IPS-20b (cell line): ENCODE measurements around the gene CIT.

ENCODE experiments used
- H3K27ac ChIP-seq: one replicate; pipeline ENCODE4 v1.5.1; 2013; ENCODE audit warnings: low read length
- H3K27me3 ChIP-seq: 2 replicates; pipeline ENCODE4 v1.6.1; 2013; ENCODE audit warnings: mild to moderate bottlenecking, low read length, inconsistent platforms; ENCODE audit not compliant: insufficient read depth
- H3K36me3 ChIP-seq: 2 replicates; pipeline ENCODE4 v1.6.1; 2013; ENCODE audit warnings: low read depth, mild to moderate bottlenecking, inconsistent platforms, low read length, moderate library complexity; ENCODE audit not compliant: insufficient read depth
- H3K4me1 ChIP-seq: 2 replicates; pipeline ENCODE4 v1.6.1; 2013; ENCODE audit warnings: mild to moderate bottlenecking, control low read depth, inconsistent platforms, low read length, moderate library complexity; ENCODE audit not compliant: insufficient read depth
- H3K4me3 ChIP-seq: 2 replicates; pipeline ENCODE4 v1.5.1; 2013; ENCODE audit warnings: mild to moderate bottlenecking, low read length, inconsistent platforms
- H3K9ac ChIP-seq: 2 replicates; pipeline ENCODE4 v1.6.1; 2013; ENCODE audit warnings: low read depth, mild to moderate bottlenecking, inconsistent platforms, low read length, moderate library complexity
- H3K9me3 ChIP-seq: 2 replicates; pipeline ENCODE4 v1.6.1; 2013; ENCODE audit warnings: mild to moderate bottlenecking, low read depth, low read length, inconsistent platforms; ENCODE audit not compliant: insufficient read depth

CIT gene

GRCh38 chr12:119652665-119653064 is 224.5 kb downstream of the CIT start:
- Histone ChIP-seq H3K36me3 (no peaks in the 10 kb centered on the region), H3K9ac (no peak overlapping the region), H3K4me1 (no peaks in the 10 kb centered on the region), H3K27ac (no peak overlapping the region), H3K27me3 (no peaks in the 10 kb centered on the region), H3K4me3 (no peak overlapping the region), H3K9me3 (peaks cover 18% of the 10 kb centered on the region)

GRCh38 chr12:119649202-119649808 is 227.8 kb downstream of the CIT start:
- Histone ChIP-seq H3K27ac (no peak overlapping the region), H3K9me3 (peaks cover 18% of the 10 kb centered on the region), H3K4me1 (no peaks in the 10 kb centered on the region), H3K4me3 (no peak overlapping the region), H3K27me3 (no peaks in the 10 kb centered on the region), H3K9ac (no peak overlapping the region), H3K36me3 (no peaks in the 10 kb centered on the region)

- Histone ChIP-seq H3K27ac (no peak overlapping the region), H3K27me3 (no peaks in the 10 kb centered on the region), H3K9ac (no peak overlapping the region), H3K4me3 (no peak overlapping the region), H3K4me1 (no peaks in the 10 kb centered on the region), H3K9me3 (no peaks in the 10 kb centered on the region), H3K36me3 (no peaks in the 10 kb centered on the region)
Measured at GRCh38 chr12:119645535-119646059, 231.5 kb downstream of the CIT start.

GRCh38 chr12:119644930-119645329 is 232.2 kb downstream of the CIT start:
- H3K27ac ChIP-seq, result no peak overlapping the region
- no peaks in the 10 kb centered on the region for H3K36me3 ChIP-seq
- no peaks in the 10 kb centered on the region for H3K27me3 ChIP-seq
- no peak overlapping the region for H3K4me3 ChIP-seq
- no peaks in the 10 kb centered on the region for H3K4me1 ChIP-seq
- no peaks in the 10 kb centered on the region for H3K9me3 ChIP-seq
- no peak overlapping the region for H3K9ac ChIP-seq

GRCh38 chr12:119642986-119643385 is 234.1 kb downstream of the CIT start:
- no peaks in the 10 kb centered on the region for H3K36me3 ChIP-seq
- no peak overlapping the region for H3K9ac ChIP-seq
- H3K4me1 ChIP-seq, result no peaks in the 10 kb centered on the region
- H3K9me3 ChIP-seq, result no peaks in the 10 kb centered on the region
- no peak overlapping the region for H3K27ac ChIP-seq
- H3K27me3 ChIP-seq, result no peaks in the 10 kb centered on the region
- no peak overlapping the region for H3K4me3 ChIP-seq
